GM23338 (cell line): ENCODE results near the gene RAC2. TPM values are rescaled to one million over a fixed set of nuclear protein-coding genes. Genes with fewer than 3 reads are reported as not detected.

Experiments used
- ATAC-seq: fragments of 200-7000 bp; cut with Tn5 transposase; 3 replicates; pipeline ENCODE4 v1.9.1; 2020
- DNase-seq: peaks from one replicate; pipeline ENCODE4 v3.0.0-alpha.2; 2015; ENCODE audit warnings: low spot score
- H2AFZ ChIP-seq: fragments of 200-600 bp; sonication (generic); 2 replicates; pipeline ENCODE4 v1.8.0; 2016; ENCODE audit warnings: antibody characterized with exemption, mild to moderate bottlenecking, moderate library complexity
- H3F3A ChIP-seq: fragments of 200-600 bp; sonication (generic); replicated peaks from 2 replicates; pipeline ENCODE4 v1.8.0; 2017; ENCODE audit warnings: antibody characterized with exemption, mixed run types, low read depth
- H3K27ac ChIP-seq: fragments of 200-600 bp; sonication (generic); 2 replicates; pipeline ENCODE4 v1.6.1; 2016; ENCODE audit warnings: low read depth
- H3K27me3 ChIP-seq: fragments of 200-600 bp; sonication (generic); 2 replicates; pipeline ENCODE4 v1.8.0; 2016; ENCODE audit warnings: mild to moderate bottlenecking, mixed run types, moderate library complexity; ENCODE audit not compliant: insufficient read depth
- H3K36me3 ChIP-seq: fragments of 200-600 bp; sonication (generic); 2 replicates; pipeline ENCODE4 v1.8.0; 2016; ENCODE audit warnings: mild to moderate bottlenecking; ENCODE audit not compliant: insufficient read depth
- H3K4me1 ChIP-seq: fragments of 200-600 bp; sonication (generic); 2 replicates; pipeline ENCODE4 v1.8.0; 2016; ENCODE audit warnings: mild to moderate bottlenecking, moderate library complexity; ENCODE audit not compliant: insufficient read depth
- H3K4me2 ChIP-seq: fragments of 200-600 bp; sonication (generic); 2 replicates; pipeline ENCODE4 v1.7.1; 2017; ENCODE audit warnings: mixed run types
- H3K4me3 ChIP-seq: fragments of 200-600 bp; sonication (generic); 2 replicates; pipeline ENCODE4 v1.6.1; 2016; ENCODE audit warnings: mixed run types
- H3K79me2 ChIP-seq: fragments of 200-600 bp; sonication (generic); replicated peaks from 2 replicates; pipeline ENCODE4 v1.8.0; 2017; ENCODE audit warnings: mild to moderate bottlenecking; ENCODE audit not compliant: insufficient read depth
- H3K9me2 ChIP-seq: fragments of 200-600 bp; sonication (generic); 2 replicates; pipeline ENCODE4 v1.8.0; 2017; ENCODE audit not compliant: insufficient read depth
- H4K20me1 ChIP-seq: fragments of 200-600 bp; sonication (generic); replicated peaks from 2 replicates; pipeline ENCODE4 v1.8.0; 2017; ENCODE audit warnings: mild to moderate bottlenecking; ENCODE audit not compliant: insufficient read depth
- H3K27ac Mint-ChIP-seq: 2 replicates; pipeline ENCODE4 v1.8.0; 2020; ENCODE audit warnings: inconsistent platforms, mild to moderate bottlenecking, moderate library complexity, mixed read lengths
- H3K27me3 Mint-ChIP-seq: 3 replicates; pipeline ENCODE4 v1.8.0; 2022; ENCODE audit warnings: low read depth, mild to moderate bottlenecking, moderate library complexity, mixed read lengths, inconsistent platforms; ENCODE audit not compliant: insufficient read depth, poor library complexity
- H3K36me3 Mint-ChIP-seq: 3 replicates; pipeline ENCODE4 v1.8.0; 2021; ENCODE audit warnings: low read depth, mild to moderate bottlenecking, inconsistent platforms, moderate library complexity, mixed read lengths
- H3K4me1 Mint-ChIP-seq: 3 replicates; pipeline ENCODE4 v1.8.0; 2020; ENCODE audit warnings: mild to moderate bottlenecking, inconsistent platforms, mixed read lengths
- H3K4me3 Mint-ChIP-seq: 3 replicates; pipeline ENCODE4 v1.8.0; 2021; ENCODE audit warnings: moderate library complexity, mild to moderate bottlenecking, inconsistent platforms, mixed read lengths
- H3K9me3 Mint-ChIP-seq: 3 replicates; pipeline ENCODE4 v1.8.0; 2020; ENCODE audit warnings: moderate library complexity, mild to moderate bottlenecking, inconsistent platforms, mixed read lengths
- CREB1 ChIP-seq: fragments of 250-450 bp; sonication (Bioruptor Pico); IDR thresholded peaks from 2 replicates; pipeline ENCODE4 v1.5.0; 2020; ENCODE audit warnings: low read depth, mild to moderate bottlenecking, moderate library complexity
- JUNB ChIP-seq: IDR thresholded peaks from one replicate; pipeline ENCODE4 v1.6.1; 2016; ENCODE audit warnings: antibody characterized with exemption; ENCODE audit not compliant: unreplicated experiment
- POLR2AphosphoS5 ChIP-seq: IDR thresholded peaks from 2 replicates; pipeline ENCODE4 v1.6.1; 2016; ENCODE audit warnings: antibody characterized with exemption, low read depth
- polyA plus RNA-seq: library from polyadenylated mRNA; unstranded; fragments of >200 nt; fragmentation: Nextera tagmentation; extraction: Ambion mirVana; gene quantifications from 2 replicates; pipeline ENCODE4 v1.2.1, GENCODE V29; 2016
- total RNA-seq: library from RNA; depleted of rRNA; stranded (reverse); fragments of >200 nt; shearing (Covaris generic); gene quantifications from 2 replicates; pipeline ENCODE4 v1.2.3, GENCODE V29; 2014
- TF ChIP-seq, protein P1 (sequence below): IDR thresholded peaks from 2 replicates; pipeline ENCODE4 v1.6.1; 2016; ENCODE audit warnings: antibody characterized with exemption
- TF ChIP-seq, protein P2 (sequence below): fragments of 250-450 bp; sonication (Bioruptor Pico); IDR thresholded peaks from 2 replicates; pipeline ENCODE4 v1.5.0; 2020; ENCODE audit warnings: mild to moderate bottlenecking, moderate library complexity

Gene RAC2
- total and polyA plus RNA-seq, 2 experiments from 2014 or later: 2.4 to 2.7 TPM

DNA sequence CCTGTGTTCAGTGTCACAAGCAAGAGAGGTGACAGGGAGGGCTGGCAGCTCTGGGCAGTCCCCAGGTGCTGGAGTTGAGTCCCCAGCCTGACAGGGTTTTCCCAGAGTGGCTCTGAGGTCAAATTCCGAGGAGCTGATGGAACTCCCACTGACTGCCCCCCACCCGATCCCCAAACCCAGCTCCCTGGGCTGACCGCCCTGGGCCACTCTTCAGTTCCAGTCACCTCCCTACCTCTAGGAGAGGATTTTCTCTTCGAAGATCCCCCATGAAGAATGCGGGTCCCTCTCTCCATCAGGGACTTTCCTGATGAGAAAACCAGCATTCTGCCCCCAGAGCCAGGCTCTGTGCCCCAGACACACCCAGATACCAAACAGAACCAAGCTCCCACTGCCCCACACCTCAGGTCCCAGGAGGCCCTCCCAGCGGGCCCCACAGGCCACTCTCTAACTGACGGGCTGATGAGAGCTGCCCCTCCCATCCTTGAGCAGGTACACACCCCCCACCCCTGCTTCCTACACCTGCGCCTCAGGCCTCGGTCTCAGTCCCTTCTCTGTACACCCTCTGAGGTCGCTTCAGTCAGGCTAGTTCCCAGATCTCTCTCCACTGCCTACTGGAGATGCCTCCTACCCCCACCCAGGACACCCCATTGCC, 12.1 kb upstream of the RAC2 start:
- H3K79me2 ChIP-seq: no peaks in the 10 kb centered on the region
- Mint-ChIP-seq H3K27ac (no peak overlapping the region), H3K36me3 (no peaks in the 10 kb centered on the region), H3K4me3 (no peak overlapping the region), H3K27me3 (peaks cover 25% of the 10 kb centered on the region), H3K9me3 (no peaks in the 10 kb centered on the region; the same call in none of the 3 replicates), H3K4me1 (peaks cover 27% of the 10 kb centered on the region)
- no peak for TF ChIP-seq CREB1 (CRISPR knock-in tag)
- TF ChIP-seq, protein P1, sequence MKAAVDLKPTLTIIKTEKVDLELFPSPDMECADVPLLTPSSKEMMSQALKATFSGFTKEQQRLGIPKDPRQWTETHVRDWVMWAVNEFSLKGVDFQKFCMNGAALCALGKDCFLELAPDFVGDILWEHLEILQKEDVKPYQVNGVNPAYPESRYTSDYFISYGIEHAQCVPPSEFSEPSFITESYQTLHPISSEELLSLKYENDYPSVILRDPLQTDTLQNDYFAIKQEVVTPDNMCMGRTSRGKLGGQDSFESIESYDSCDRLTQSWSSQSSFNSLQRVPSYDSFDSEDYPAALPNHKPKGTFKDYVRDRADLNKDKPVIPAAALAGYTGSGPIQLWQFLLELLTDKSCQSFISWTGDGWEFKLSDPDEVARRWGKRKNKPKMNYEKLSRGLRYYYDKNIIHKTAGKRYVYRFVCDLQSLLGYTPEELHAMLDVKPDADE: no peak
- no peak for TF ChIP-seq POLR2AphosphoS5
- TF ChIP-seq, protein P2, sequence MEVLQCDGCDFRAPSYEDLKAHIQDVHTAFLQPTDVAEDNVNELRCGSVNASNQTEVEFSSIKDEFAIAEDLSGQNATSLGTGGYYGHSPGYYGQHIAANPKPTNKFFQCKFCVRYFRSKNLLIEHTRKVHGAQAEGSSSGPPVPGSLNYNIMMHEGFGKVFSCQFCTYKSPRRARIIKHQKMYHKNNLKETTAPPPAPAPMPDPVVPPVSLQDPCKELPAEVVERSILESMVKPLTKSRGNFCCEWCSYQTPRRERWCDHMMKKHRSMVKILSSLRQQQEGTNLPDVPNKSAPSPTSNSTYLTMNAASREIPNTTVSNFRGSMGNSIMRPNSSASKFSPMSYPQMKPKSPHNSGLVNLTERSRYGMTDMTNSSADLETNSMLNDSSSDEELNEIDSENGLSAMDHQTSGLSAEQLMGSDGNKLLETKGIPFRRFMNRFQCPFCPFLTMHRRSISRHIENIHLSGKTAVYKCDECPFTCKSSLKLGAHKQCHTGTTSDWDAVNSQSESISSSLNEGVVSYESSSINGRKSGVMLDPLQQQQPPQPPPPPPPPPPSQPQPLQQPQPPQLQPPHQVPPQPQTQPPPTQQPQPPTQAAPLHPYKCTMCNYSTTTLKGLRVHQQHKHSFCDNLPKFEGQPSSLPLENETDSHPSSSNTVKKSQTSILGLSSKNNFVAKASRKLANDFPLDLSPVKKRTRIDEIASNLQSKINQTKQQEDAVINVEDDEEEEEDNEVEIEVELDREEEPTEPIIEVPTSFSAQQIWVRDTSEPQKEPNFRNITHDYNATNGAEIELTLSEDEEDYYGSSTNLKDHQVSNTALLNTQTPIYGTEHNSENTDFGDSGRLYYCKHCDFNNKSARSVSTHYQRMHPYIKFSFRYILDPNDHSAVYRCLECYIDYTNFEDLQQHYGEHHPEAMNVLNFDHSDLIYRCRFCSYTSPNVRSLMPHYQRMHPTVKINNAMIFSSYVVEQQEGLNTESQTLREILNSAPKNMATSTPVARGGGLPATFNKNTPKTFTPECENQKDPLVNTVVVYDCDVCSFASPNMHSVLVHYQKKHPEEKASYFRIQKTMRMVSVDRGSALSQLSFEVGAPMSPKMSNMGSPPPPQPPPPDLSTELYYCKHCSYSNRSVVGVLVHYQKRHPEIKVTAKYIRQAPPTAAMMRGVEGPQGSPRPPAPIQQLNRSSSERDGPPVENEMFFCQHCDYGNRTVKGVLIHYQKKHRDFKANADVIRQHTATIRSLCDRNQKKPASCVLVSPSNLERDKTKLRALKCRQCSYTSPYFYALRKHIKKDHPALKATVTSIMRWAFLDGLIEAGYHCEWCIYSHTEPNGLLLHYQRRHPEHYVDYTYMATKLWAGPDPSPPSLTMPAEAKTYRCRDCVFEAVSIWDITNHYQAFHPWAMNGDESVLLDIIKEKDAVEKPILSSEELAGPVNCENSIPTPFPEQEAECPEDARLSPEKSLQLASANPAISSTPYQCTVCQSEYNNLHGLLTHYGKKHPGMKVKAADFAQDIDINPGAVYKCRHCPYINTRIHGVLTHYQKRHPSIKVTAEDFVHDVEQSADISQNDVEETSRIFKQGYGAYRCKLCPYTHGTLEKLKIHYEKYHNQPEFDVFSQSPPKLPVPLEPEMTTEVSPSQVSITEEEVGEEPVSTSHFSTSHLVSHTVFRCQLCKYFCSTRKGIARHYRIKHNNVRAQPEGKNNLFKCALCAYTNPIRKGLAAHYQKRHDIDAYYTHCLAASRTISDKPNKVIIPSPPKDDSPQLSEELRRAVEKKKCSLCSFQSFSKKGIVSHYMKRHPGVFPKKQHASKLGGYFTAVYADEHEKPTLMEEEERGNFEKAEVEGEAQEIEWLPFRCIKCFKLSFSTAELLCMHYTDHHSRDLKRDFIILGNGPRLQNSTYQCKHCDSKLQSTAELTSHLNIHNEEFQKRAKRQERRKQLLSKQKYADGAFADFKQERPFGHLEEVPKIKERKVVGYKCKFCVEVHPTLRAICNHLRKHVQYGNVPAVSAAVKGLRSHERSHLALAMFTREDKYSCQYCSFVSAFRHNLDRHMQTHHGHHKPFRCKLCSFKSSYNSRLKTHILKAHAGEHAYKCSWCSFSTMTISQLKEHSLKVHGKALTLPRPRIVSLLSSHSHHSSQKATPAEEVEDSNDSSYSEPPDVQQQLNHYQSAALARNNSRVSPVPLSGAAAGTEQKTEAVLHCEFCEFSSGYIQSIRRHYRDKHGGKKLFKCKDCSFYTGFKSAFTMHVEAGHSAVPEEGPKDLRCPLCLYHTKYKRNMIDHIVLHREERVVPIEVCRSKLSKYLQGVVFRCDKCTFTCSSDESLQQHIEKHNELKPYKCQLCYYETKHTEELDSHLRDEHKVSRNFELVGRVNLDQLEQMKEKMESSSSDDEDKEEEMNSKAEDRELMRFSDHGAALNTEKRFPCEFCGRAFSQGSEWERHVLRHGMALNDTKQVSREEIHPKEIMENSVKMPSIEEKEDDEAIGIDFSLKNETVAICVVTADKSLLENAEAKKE: no peak
- no peak for TF ChIP-seq JUNB
- ATAC-seq (no peak), DNase-seq (no peak)
- H3K4me3 ChIP-seq: no peak overlapping the region
- H4K20me1 ChIP-seq: no peaks in the 10 kb centered on the region
- H2AFZ ChIP-seq: no peak overlapping the region
- H3K4me1 ChIP-seq: peaks cover 15% of the 10 kb centered on the region; the same call in 1 of the 2 replicates
- H3K9me2 ChIP-seq: no peaks in the 10 kb centered on the region
- H3K27ac ChIP-seq: no peak overlapping the region
- H3F3A ChIP-seq: no peaks in the 10 kb centered on the region
- H3K27me3 ChIP-seq: peaks cover 6% of the 10 kb centered on the region
- no peaks in the 10 kb centered on the region for H3K36me3 ChIP-seq
- no peak overlapping the region for H3K4me2 ChIP-seq
